ENCODE measurements around the gene NAGK.
"Not testable (repeated sequence)": the region's sequence is repeated elsewhere in the genome, so short reads cannot be mapped to it uniquely, and the experiment has no call there.

Gene NAGK

GRCh38 chr2:71070294-71071093 is 2.0 kb downstream of the NAGK start:
- no peak for DNase-seq

GRCh38 chr2:71071681-71072398 is 3.4 kb downstream of the NAGK start:
- peak; percentile 57 for DNase-seq

GRCh38 chr2:71072492-71072891 is 4.0 kb downstream of the NAGK start:
- DNase-seq = no peak

GRCh38 chr2:71073475-71073874 is 5.0 kb downstream of the NAGK start:
- DNase-seq = no peak

GRCh38 chr2:71074893-71075395 is 6.5 kb downstream of the NAGK start:
- DNase-seq = no peak

- DNase-seq = no peak
Measured at GRCh38 chr2:71078624-71079023, 10.2 kb downstream of the NAGK start.

- no peak for DNase-seq
Measured at GRCh38 chr2:71082402-71083252, 14.2 kb downstream of the NAGK start.

GRCh38 chr2:71083297-71083696 is 14.8 kb downstream of the NAGK start:
- not testable (repeated sequence) for DNase-seq

- DNase-seq = not testable (repeated sequence)
Measured at GRCh38 chr2:71083752-71084312, 15.4 kb downstream of the NAGK start.

GRCh38 chr2:71085325-71086003 is 17.0 kb downstream of the NAGK start:
- not testable (repeated sequence) for DNase-seq

- DNase-seq = not testable (repeated sequence)
Measured at GRCh38 chr2:71089475-71089874, 21.0 kb downstream of the NAGK start.

- DNase-seq = not testable (repeated sequence)
Measured at GRCh38 chr2:71091808-71092207, 23.4 kb downstream of the NAGK start.

GRCh38 chr2:71092491-71093260 is 24.2 kb downstream of the NAGK start:
- DNase-seq = not testable (repeated sequence)

- peak; percentile 37 for DNase-seq
Measured at GRCh38 chr2:71100195-71100964, 31.9 kb downstream of the NAGK start.

GRCh38 chr2:71101656-71102055 is 33.2 kb downstream of the NAGK start:
- DNase-seq = no peak

GRCh38 chr2:71102981-71103681 is 34.7 kb downstream of the NAGK start:
- no peak for DNase-seq

GRCh38 chr2:71103809-71104208 is 35.4 kb downstream of the NAGK start:
- DNase-seq = no peak

GRCh38 chr2:71106463-71106862 is 38.0 kb downstream of the NAGK start:
- not testable (repeated sequence) for DNase-seq

- no peak for DNase-seq
Measured at GRCh38 chr2:71108091-71108490, 39.6 kb downstream of the NAGK start.

GRCh38 chr2:71113843-71114242 is 45.4 kb downstream of the NAGK start:
- DNase-seq = no peak

Measured in activated CD4-positive, CD25-positive, alpha-beta regulatory T cell treated with anti-CD3 and anti-CD28 coated beads, Interleukin-2, amount 50 U/mL, for 72 hours (primary cell).